ENCODE data around the gene SEMA3E.

DNA sequence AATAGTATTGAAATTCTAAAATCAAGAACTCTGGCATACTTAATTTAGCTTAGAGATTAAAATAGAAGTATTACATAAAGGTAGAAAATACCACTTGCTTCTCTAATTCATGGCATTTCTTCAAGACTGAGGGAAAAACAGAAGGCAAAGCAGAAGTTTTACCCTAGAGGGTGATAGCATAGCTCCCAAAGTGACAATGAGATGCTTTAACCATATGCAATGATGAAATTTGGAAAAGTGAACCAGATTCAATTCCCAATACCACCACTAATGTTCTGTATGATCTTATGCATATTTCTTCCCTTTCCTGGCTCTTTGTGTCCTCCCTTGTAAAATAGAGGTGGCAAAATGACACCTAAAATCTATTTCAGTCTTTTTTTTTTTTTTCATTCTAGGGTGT, 260.5 kb downstream of the SEMA3E start:
- TF ChIP-seq, protein P1, sequence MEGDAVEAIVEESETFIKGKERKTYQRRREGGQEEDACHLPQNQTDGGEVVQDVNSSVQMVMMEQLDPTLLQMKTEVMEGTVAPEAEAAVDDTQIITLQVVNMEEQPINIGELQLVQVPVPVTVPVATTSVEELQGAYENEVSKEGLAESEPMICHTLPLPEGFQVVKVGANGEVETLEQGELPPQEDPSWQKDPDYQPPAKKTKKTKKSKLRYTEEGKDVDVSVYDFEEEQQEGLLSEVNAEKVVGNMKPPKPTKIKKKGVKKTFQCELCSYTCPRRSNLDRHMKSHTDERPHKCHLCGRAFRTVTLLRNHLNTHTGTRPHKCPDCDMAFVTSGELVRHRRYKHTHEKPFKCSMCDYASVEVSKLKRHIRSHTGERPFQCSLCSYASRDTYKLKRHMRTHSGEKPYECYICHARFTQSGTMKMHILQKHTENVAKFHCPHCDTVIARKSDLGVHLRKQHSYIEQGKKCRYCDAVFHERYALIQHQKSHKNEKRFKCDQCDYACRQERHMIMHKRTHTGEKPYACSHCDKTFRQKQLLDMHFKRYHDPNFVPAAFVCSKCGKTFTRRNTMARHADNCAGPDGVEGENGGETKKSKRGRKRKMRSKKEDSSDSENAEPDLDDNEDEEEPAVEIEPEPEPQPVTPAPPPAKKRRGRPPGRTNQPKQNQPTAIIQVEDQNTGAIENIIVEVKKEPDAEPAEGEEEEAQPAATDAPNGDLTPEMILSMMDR (IDR thresholded peaks at IDR 0.05): no peak
- TF ChIP-seq POLR2A (IDR thresholded peaks at IDR 0.05): no peak

Data from thyroid gland (tissue), 4 donors.